Bronchial epithelial cell (primary cell): Measurements from ENCODE around the gene NAPA. TPM values are rescaled to one million over a fixed set of nuclear protein-coding genes. Genes with fewer than 3 reads are reported as not detected.

Source experiments
- DNase-seq: peaks from one replicate; pipeline ENCODE4 v3.0.0-alpha.2; 2010; ENCODE audit warnings: low read depth
- FAIRE-seq: peaks from 2 replicates; lab custom pipeline; 2011; peaks lifted over from hg19 to GRCh38; lab: Jason Lieb, UNC
- H3K27me3 ChIP-seq: 2 replicates; pipeline ENCODE4 v1.5.1; 2011; ENCODE audit warnings: low read length; ENCODE audit not compliant: control insufficient read depth, insufficient read depth
- H3K36me3 ChIP-seq: 2 replicates; pipeline ENCODE4 v1.5.1; 2011; ENCODE audit warnings: low read length; ENCODE audit not compliant: control insufficient read depth, insufficient read depth
- H3K4me3 ChIP-seq: 2 replicates; pipeline ENCODE4 v1.5.1; 2011; ENCODE audit warnings: mild to moderate bottlenecking, low read depth, low read length, control low read depth
- total RNA-seq: library from RNA; depleted of rRNA; stranded (reverse); fragments of >200 nt; gene quantifications from 2 replicates; pipeline ENCODE4 v1.2.1, GENCODE V29; 2014
- TF ChIP-seq, protein P1 (sequence below): IDR thresholded peaks from 2 replicates; pipeline ENCODE4 v1.5.1; 2011; ENCODE audit warnings: mild to moderate bottlenecking, moderate library complexity, low read length, control low read depth, inconsistent platforms; ENCODE audit not compliant: insufficient read depth, severe bottlenecking

The NAPA gene
- total RNA-seq, 1 donor from 2014 or later, result 33.2 TPM

DNA sequence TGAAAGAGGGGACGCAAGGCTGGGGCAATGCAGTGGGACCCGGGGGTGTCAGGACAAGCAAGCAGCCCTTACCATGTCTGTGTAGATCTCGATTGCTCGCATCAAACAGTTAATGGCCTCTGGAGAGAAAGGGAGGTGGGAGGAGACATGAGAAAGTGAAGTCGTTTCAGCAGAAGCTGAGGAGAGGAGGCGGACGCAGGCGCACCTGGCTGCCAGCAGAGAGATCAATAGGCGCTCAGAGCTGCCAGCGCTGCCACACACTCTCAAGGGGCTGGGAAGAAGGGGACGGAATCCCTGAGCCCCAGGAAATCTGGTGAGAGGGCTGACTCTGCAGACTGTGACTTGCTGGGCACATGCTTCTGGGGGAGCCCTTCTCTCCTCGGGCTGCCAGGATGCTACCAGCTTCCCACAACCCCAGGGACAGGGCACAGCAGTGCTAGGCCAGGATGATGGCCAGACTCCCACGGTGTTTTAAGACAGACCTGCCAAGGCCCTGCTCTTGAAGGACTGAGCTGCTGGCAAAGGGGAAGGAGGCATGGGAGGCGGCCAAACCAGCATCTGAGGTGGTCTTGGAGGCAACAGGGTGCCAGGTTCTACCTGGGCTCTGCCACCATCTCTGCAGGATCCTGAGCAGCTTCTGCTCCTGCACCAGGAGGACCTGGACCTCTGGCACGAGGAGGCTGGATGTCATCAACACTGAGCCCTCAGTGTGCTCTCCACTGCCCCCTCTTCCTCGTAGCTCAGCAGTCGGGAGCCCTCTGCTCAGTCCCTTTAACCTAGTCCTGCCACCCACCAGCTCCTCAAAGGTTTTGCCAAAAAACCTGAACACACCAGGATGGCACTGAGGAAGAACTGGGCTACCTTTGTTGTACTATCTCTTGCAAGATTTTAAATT lies 19.1 kb downstream of the NAPA start:
- H3K36me3 ChIP-seq, result peaks cover 32% of the 10 kb centered on the region

DNA sequence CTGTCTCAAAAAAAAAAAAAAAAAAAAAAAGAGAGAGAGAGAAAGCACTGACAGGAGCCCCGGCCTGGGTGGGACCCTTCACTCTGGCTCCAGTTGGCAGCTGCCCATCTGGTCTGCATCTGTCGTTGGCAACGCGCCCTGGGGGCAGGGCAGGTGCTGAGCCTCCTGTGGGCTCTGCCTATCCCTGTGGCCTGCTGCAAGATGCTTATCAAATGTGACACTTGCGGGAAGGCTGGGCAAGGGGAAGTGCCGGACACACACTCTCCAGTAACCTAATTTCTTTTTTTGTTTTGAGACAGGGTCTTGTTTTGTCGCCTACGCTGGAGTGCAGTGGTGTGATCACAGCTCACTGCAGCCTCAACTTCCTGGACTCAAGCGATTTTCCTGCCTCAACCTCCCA lies 20.1 kb downstream of the NAPA start:
- FAIRE-seq (no peak), DNase-seq (no peak)
- peaks cover 28% of the 10 kb centered on the region for H3K36me3 ChIP-seq
- no peaks in the 10 kb centered on the region for H3K27me3 ChIP-seq
- TF ChIP-seq, protein P1, sequence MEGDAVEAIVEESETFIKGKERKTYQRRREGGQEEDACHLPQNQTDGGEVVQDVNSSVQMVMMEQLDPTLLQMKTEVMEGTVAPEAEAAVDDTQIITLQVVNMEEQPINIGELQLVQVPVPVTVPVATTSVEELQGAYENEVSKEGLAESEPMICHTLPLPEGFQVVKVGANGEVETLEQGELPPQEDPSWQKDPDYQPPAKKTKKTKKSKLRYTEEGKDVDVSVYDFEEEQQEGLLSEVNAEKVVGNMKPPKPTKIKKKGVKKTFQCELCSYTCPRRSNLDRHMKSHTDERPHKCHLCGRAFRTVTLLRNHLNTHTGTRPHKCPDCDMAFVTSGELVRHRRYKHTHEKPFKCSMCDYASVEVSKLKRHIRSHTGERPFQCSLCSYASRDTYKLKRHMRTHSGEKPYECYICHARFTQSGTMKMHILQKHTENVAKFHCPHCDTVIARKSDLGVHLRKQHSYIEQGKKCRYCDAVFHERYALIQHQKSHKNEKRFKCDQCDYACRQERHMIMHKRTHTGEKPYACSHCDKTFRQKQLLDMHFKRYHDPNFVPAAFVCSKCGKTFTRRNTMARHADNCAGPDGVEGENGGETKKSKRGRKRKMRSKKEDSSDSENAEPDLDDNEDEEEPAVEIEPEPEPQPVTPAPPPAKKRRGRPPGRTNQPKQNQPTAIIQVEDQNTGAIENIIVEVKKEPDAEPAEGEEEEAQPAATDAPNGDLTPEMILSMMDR, result no peak
- no peak overlapping the region for H3K4me3 ChIP-seq

More for the DNA sequence above, 19.1 kb downstream of the NAPA start:
- TF ChIP-seq, protein P1, result no peak
- Histone ChIP-seq H3K4me3 (no peak overlapping the region), H3K27me3 (no peaks in the 10 kb centered on the region)
- no peak for FAIRE-seq
- DNase-seq, result no peak

DNA sequence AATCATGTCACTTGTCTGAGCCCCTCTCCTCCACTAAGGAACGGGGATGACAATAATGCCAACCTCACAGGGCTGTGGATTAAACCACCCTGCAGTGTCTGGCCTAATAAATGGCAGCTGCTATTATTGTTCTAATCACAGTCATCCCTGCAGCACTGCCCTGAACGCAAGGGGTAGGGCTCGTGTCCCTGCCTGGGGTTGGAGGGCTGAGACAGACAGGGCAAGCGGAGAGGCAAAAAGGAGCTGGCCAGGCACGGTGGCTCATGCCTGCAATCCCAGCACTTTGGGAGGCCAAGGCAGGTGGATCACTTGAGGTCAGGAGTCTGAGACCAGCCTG lies 20.7 kb downstream of the NAPA start:
- Histone ChIP-seq H3K36me3 (peaks cover 29% of the 10 kb centered on the region), H3K4me3 (no peak overlapping the region), H3K27me3 (no peaks in the 10 kb centered on the region)
- DNase-seq, result no peak
- TF ChIP-seq, protein P1, result no peak
- no peak for FAIRE-seq

DNA sequence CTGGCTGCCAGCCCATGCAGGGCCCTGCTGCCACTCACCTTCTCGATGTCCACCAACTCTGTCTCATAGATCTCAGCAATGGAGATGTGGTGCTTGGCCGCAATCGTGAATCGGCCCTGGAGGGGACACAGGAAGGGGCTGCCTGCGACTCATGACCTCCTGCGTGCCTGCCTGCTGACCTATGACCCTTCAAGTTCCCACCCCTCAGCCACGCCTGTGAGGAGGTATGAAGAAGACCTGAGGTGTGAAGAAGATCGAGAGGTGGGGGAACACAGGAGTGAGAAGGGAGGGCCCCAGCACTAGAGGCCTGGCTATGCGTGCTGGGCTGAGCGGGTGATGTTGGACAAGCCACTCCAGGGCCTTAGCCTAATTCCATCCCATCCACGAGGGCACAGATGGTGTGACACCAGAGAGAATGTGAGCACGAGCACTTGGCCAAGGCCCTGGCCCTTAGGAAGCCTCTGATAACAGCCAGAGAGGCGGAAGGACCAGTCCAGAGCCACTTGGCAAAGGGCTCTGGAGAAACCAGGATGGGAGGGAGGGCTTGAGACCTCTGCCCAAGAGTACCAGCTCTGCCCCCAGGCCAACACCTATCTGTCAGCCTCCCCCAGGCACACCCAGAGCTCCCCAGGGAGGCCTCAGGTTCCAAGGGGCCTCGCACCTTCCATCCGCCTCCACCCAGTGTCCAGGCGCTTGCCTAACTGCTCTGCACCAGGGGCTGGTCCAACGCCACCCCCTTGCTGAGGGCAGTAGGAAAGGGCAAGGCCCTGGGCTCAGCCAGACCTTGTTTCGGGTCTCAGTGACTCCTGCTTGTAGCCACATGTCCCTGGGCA lies 21.3 kb downstream of the NAPA start:
- TF ChIP-seq, protein P1, result no peak
- H3K36me3 ChIP-seq, result peaks cover 28% of the 10 kb centered on the region
- no peak for FAIRE-seq
- H3K27me3 ChIP-seq, result no peaks in the 10 kb centered on the region
- H3K4me3 ChIP-seq, result no peak overlapping the region
- no peak for DNase-seq

DNA sequence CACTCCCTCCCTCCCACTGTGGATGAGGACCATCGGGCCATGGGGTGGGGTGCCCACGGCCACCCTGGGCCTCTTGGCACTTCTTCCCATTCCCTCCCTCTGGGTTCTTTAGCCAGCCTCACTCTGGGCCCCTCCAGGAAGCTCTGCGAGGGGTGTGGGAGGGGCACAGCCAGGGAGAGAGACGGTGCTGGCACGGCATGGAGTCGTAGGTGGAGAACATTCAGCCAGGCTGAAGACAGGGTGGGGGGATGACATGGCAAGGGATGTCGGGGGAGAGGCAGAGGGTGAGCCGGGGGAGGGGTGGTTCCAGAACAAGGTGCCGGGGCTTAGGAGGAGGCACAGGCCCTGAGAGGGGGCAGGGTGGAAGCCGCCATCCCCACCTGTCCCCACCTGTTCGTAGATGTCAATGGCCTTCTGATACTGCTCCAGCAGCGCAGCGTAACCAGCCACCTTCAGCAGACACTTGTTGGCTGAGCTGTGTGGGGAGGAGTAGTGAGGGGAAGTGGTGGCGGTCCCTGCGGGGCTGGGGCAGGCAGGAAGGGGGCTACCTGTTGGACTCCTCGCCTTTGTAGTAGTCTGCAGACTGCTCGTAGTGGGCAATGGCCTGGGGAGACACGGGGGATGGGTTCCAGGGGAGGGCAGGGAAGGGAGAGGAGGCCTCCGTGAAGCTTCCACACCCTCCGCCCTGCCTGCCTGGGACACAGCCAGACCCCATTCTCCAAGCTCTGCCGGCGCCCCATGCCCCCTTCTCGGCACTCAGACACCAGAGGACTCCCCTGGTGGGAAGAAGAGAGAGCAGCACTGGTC lies 22.1 kb downstream of the NAPA start:
- FAIRE-seq, result no peak
- peaks cover 28% of the 10 kb centered on the region for H3K36me3 ChIP-seq
- TF ChIP-seq, protein P1, result no peak

More for the DNA sequence above, 22.1 kb downstream of the NAPA start:
- Histone ChIP-seq H3K27me3 (no peaks in the 10 kb centered on the region), H3K4me3 (no peak overlapping the region)
- no peak for DNase-seq
